Endothelial cell (in vitro differentiated cells): Measurements from ENCODE around the gene FEM1B. TPM values are rescaled to one million over a fixed set of nuclear protein-coding genes. Genes with fewer than 3 reads are reported as not detected.

Source experiments
- DNase-seq: peaks from one replicate; pipeline ENCODE4 v3.0.0; 2021; ENCODE audit warnings: low spot score
- H3K27ac Mint-ChIP-seq: one replicate; pipeline ENCODE4 v1.8.0; 2021; ENCODE audit warnings: mixed read lengths, inconsistent platforms; ENCODE audit not compliant: unreplicated experiment
- H3K27me3 Mint-ChIP-seq: one replicate; pipeline ENCODE4 v1.8.0; 2021; ENCODE audit warnings: mild to moderate bottlenecking, moderate library complexity, mixed read lengths, inconsistent platforms; ENCODE audit not compliant: unreplicated experiment
- H3K36me3 Mint-ChIP-seq: one replicate; pipeline ENCODE4 v1.8.0; 2021; ENCODE audit warnings: mild to moderate bottlenecking, low read depth, mixed read lengths, inconsistent platforms; ENCODE audit not compliant: unreplicated experiment
- H3K4me1 Mint-ChIP-seq: one replicate; pipeline ENCODE4 v1.8.0; 2021; ENCODE audit warnings: mild to moderate bottlenecking, mixed read lengths, inconsistent platforms; ENCODE audit not compliant: unreplicated experiment
- H3K4me3 Mint-ChIP-seq: one replicate; pipeline ENCODE4 v1.8.0; 2021; ENCODE audit warnings: mild to moderate bottlenecking, mixed read lengths, inconsistent platforms; ENCODE audit not compliant: unreplicated experiment
- H3K9me3 Mint-ChIP-seq: one replicate; pipeline ENCODE4 v1.8.0; 2021; ENCODE audit warnings: mixed read lengths, inconsistent platforms; ENCODE audit not compliant: unreplicated experiment
- CTCF ChIP-seq: fragments of 200-600 bp; sonication (generic); IDR thresholded peaks from one replicate; pipeline ENCODE4 v1.5.0; 2021; ENCODE audit warnings: antibody characterized with exemption; ENCODE audit not compliant: unreplicated experiment
- total RNA-seq: library from RNA; stranded (reverse); fragmentation: NEBNext Ultra II Directional; extraction: Animal tissue kit (Norgen Biotek cat#: 25700); gene quantifications from one replicate; pipeline ENCODE4 v1.2.1, GENCODE V29; 2021; ENCODE audit not compliant: unreplicated experiment

FEM1B gene
- total RNA-seq, 1 donor from 2014 or later, result 47.8 TPM

- Mint-ChIP-seq H3K27ac (no peak overlapping the region), H3K9me3 (no peaks in the 10 kb centered on the region), H3K4me1 (peaks cover 11% of the 10 kb centered on the region), H3K27me3 (no peaks in the 10 kb centered on the region), H3K36me3 (no peaks in the 10 kb centered on the region), H3K4me3 (no peak overlapping the region)
- no peak for TF ChIP-seq CTCF
- DNase-seq, result no peak
These were observed 33.3 kb upstream of the FEM1B start for GRCh38 chr15:68244235-68244634.

- Mint-ChIP-seq H3K27ac (no peak overlapping the region), H3K4me3 (no peak overlapping the region), H3K36me3 (no peaks in the 10 kb centered on the region), H3K9me3 (no peaks in the 10 kb centered on the region), H3K27me3 (no peaks in the 10 kb centered on the region), H3K4me1 (no peaks in the 10 kb centered on the region)
- TF ChIP-seq CTCF, result no peak
- no peak for DNase-seq
These were observed 28.4 kb upstream of the FEM1B start for GRCh38 chr15:68249058-68249713.

- H3K4me3 Mint-ChIP-seq, result no peak overlapping the region
- no peaks in the 10 kb centered on the region for H3K4me1 Mint-ChIP-seq
- H3K27me3 Mint-ChIP-seq, result no peaks in the 10 kb centered on the region
- DNase-seq, result peak; percentile 38
- no peaks in the 10 kb centered on the region for H3K36me3 Mint-ChIP-seq
- H3K9me3 Mint-ChIP-seq, result no peaks in the 10 kb centered on the region
- TF ChIP-seq CTCF, result peak; percentile 79
- no peak overlapping the region for H3K27ac Mint-ChIP-seq
These were observed 24.5 kb upstream of the FEM1B start for GRCh38 chr15:68252925-68253534.

- Mint-ChIP-seq H3K27me3 (no peaks in the 10 kb centered on the region), H3K4me1 (no peaks in the 10 kb centered on the region), H3K4me3 (peak overlapping the region; percentile 78), H3K36me3 (no peaks in the 10 kb centered on the region), H3K27ac (no peak overlapping the region), H3K9me3 (no peaks in the 10 kb centered on the region)
- no peak for TF ChIP-seq CTCF
- peak; percentile 93 for DNase-seq
These were observed 20.7 kb upstream of the FEM1B start for GRCh38 chr15:68256675-68257450.

- no peak overlapping the region for H3K4me3 Mint-ChIP-seq
- TF ChIP-seq CTCF, result no peak
- H3K4me1 Mint-ChIP-seq, result no peaks in the 10 kb centered on the region
- no peaks in the 10 kb centered on the region for H3K27me3 Mint-ChIP-seq
- no peak for DNase-seq
- no peaks in the 10 kb centered on the region for H3K9me3 Mint-ChIP-seq
- H3K27ac Mint-ChIP-seq, result no peak overlapping the region
- no peaks in the 10 kb centered on the region for H3K36me3 Mint-ChIP-seq
These were observed 18.9 kb upstream of the FEM1B start for GRCh38 chr15:68258692-68259091.
